Keratinocyte (primary cell): ENCODE data around the gene SYT15. TPM values are rescaled to one million over a fixed set of nuclear protein-coding genes. Genes with fewer than 3 reads are reported as not detected.

ENCODE experiments used
- DNase-seq: peaks from one replicate; pipeline ENCODE4 v3.0.0-alpha.2; 2011; ENCODE audit warnings: low read depth, missing footprints, low spot score
- FAIRE-seq: peaks from 2 replicates; lab custom pipeline; 2011; peaks lifted over from hg19 to GRCh38; lab: Jason Lieb, UNC
- H2AFZ ChIP-seq: 2 replicates; pipeline ENCODE4 v1.6.0; 2012; ENCODE audit warnings: low read length, control low read depth, inconsistent platforms; ENCODE audit not compliant: control insufficient read depth
- H3K27ac ChIP-seq: 2 replicates; pipeline ENCODE4 v1.5.1; 2011; ENCODE audit warnings: low read length; ENCODE audit not compliant: control insufficient read depth, insufficient read depth
- H3K27me3 ChIP-seq: 3 replicates; pipeline ENCODE4 v1.6.0; 2011; ENCODE audit warnings: low read length; ENCODE audit not compliant: control insufficient read depth, insufficient read depth; ENCODE audit errors: extremely low read depth
- H3K36me3 ChIP-seq, 2 experiments: 2 replicates in 1 of 2; 3 replicates in 1 of 2; pipeline ENCODE4 v1.5.1; 2011; ENCODE audit warnings: low read length in 2 of 2, mild to moderate bottlenecking in 1 of 2; ENCODE audit not compliant: control insufficient read depth in 2 of 2, insufficient read depth in 2 of 2; ENCODE audit errors: extremely low read depth in 1 of 2
- H3K4me1 ChIP-seq: 3 replicates; pipeline ENCODE4 v1.5.1; 2011; ENCODE audit warnings: low read length; ENCODE audit not compliant: control insufficient read depth, insufficient read depth; ENCODE audit errors: extremely low read depth
- H3K4me2 ChIP-seq: 3 replicates; pipeline ENCODE4 v1.6.0; 2011; ENCODE audit warnings: low read depth, low read length; ENCODE audit not compliant: control insufficient read depth, insufficient read depth; ENCODE audit errors: extremely low read depth
- H3K4me3 ChIP-seq, 3 experiments: fragments of 200-600 bp in 1 of 3; sonication (generic) in 1 of 3; 2 replicates in 2 of 3; 3 replicates in 1 of 3; pipeline ENCODE4 v1.5.1; 2011 to 2016; ENCODE audit warnings: low read length in 3 of 3, mild to moderate bottlenecking in 3 of 3, control low read depth in 2 of 3, inconsistent platforms in 1 of 3, low read depth in 1 of 3, mixed read lengths in 1 of 3, mixed run types in 1 of 3, moderate library complexity in 1 of 3; ENCODE audit not compliant: control insufficient read depth in 2 of 3, insufficient read depth in 2 of 3; ENCODE audit errors: extremely low read depth in 1 of 3
- H3K79me2 ChIP-seq: 2 replicates; pipeline ENCODE4 v1.6.0; 2012; ENCODE audit warnings: low read length; ENCODE audit not compliant: control insufficient read depth, insufficient read depth
- H3K9ac ChIP-seq: 3 replicates; pipeline ENCODE4 v1.6.0; 2011; ENCODE audit warnings: low read length; ENCODE audit not compliant: control insufficient read depth, insufficient read depth; ENCODE audit errors: extremely low read depth
- H3K9me1 ChIP-seq: 3 replicates; pipeline ENCODE4 v1.6.0; 2011; ENCODE audit warnings: low read length; ENCODE audit not compliant: control insufficient read depth, insufficient read depth; ENCODE audit errors: extremely low read depth
- H3K9me3 ChIP-seq: 2 replicates; pipeline ENCODE4 v1.5.1; 2012; ENCODE audit warnings: low read depth, low read length; ENCODE audit not compliant: control insufficient read depth
- H4K20me1 ChIP-seq: 3 replicates; pipeline ENCODE4 v1.6.0; 2011; ENCODE audit warnings: low read length; ENCODE audit not compliant: control insufficient read depth, insufficient read depth; ENCODE audit errors: extremely low read depth
- EZH2 ChIP-seq: IDR thresholded peaks from one replicate; pipeline ENCODE4 v1.6.1; 2012; ENCODE audit warnings: inconsistent platforms, mild to moderate bottlenecking, low read length, moderate library complexity
- dilution Hi-C: fragments of 300-500 bp; cut with MboI; formaldehyde crosslinking; loops from one replicate; pipeline ENCODE4 v1.7.0; 2020; ENCODE audit warnings: low sequenced_read_pairs; ENCODE audit not compliant: extremely low pct_ligation_motif_present
- polyA plus RNA-seq, 5 experiments: library from polyadenylated mRNA; depleted of rRNA in 3 of 5; stranded (reverse) in 3 of 5; stranded (forward) in 1 of 5; unstranded in 1 of 5; fragments of >200 nt; gene quantifications; 1 replicate in 1 of 5; 2 replicates in 3 of 5; 3 replicates in 1 of 5; pipeline versions ENCODE4 v1.2.1 to v1.2.3, GENCODE V29; 2011 to 2012; ENCODE audit warnings: missing spikeins in 2 of 5, low read depth in 1 of 5, low replicate concordance in 1 of 5
- TF ChIP-seq, protein P1 (sequence below), 3 experiments: IDR thresholded peaks in 1 of 3; conservative IDR thresholded peaks in 1 of 3; optimal IDR thresholded peaks in 1 of 3; 2 replicates in 2 of 3; 3 replicates in 1 of 3; pipeline versions ENCODE3 to v1.5.1; 2011; ENCODE audit warnings: low read length in 3 of 3, mild to moderate bottlenecking in 3 of 3, moderate library complexity in 2 of 3, control low read depth in 1 of 3, inconsistent platforms in 1 of 3; ENCODE audit not compliant: insufficient read depth in 2 of 3; ENCODE audit errors: extremely low read depth in 1 of 3

Gene SYT15
- polyA plus RNA-seq, 1 donor (not counting 4 experiments of a cell fraction or from before 2014, with no cell fraction given) = 0.16 TPM

DNA sequence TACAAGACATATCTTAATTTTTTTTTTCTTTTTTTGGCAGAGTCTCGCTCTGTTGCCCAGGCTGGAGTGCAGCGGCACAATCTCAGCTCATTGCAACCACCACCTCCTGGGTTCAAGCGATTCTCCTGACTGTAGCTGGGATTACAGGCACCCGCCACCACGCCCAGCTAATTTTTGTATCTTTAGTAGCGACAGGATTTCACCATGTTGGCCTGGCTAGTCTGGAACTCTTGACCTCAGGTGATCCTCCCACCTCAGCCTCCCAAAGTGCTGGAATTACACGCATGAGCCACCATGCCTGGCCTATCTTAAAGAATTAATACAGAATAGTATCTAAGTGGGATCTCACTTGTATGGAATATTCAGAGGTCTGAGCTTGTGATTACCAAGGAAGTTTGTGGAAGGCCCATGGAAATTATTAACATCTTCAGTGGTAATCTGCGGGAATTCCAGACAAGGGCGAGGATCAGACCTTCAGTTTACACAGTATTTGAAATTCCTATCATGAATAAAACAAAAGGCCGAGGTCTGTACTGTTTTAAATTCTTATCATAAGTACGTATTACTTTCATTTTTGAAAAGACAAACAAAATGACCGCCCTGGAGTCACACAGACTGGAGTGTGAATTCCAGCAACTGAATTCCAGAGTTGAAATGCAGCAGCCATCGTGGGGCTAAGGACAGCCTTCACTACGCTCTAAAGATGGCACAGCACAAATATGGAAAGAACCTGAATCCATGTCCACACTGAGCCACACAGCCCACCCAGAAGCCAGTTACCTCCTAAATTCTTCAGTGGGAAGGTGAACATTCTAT, 39.1 kb upstream of the SYT15 start:
- dilution Hi-C loops = no loop called here
- TF ChIP-seq, protein P1, sequence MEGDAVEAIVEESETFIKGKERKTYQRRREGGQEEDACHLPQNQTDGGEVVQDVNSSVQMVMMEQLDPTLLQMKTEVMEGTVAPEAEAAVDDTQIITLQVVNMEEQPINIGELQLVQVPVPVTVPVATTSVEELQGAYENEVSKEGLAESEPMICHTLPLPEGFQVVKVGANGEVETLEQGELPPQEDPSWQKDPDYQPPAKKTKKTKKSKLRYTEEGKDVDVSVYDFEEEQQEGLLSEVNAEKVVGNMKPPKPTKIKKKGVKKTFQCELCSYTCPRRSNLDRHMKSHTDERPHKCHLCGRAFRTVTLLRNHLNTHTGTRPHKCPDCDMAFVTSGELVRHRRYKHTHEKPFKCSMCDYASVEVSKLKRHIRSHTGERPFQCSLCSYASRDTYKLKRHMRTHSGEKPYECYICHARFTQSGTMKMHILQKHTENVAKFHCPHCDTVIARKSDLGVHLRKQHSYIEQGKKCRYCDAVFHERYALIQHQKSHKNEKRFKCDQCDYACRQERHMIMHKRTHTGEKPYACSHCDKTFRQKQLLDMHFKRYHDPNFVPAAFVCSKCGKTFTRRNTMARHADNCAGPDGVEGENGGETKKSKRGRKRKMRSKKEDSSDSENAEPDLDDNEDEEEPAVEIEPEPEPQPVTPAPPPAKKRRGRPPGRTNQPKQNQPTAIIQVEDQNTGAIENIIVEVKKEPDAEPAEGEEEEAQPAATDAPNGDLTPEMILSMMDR (optimal IDR thresholded peaks at IDR 0.05 in 1 of 3, IDR thresholded peaks at IDR 0.05 in 1 of 3, conservative IDR thresholded peaks at IDR 0.05 in 1 of 3; ENCODE audit: extremely low read depth in 1 of 3, insufficient read depth in 2 of 3, low read length in 3 of 3) = no peak
- TF ChIP-seq EZH2 = no peak
- Histone ChIP-seq H3K27me3 (peaks cover 59% of the 10 kb centered on the region), H2AFZ (no peak overlapping the region), H3K9me3 (no peaks in the 10 kb centered on the region), H3K9me1 (no peaks in the 10 kb centered on the region), H3K4me2 (no peak overlapping the region), H3K4me1 (no peaks in the 10 kb centered on the region), H4K20me1 (no peaks in the 10 kb centered on the region), H3K9ac (no peak overlapping the region), H3K4me3 (no peak overlapping the region), H3K36me3 (no peaks in the 10 kb centered on the region), H3K79me2 (no peaks in the 10 kb centered on the region), H3K27ac (no peak overlapping the region)
- no peak for DNase-seq
- no peak for FAIRE-seq

DNA sequence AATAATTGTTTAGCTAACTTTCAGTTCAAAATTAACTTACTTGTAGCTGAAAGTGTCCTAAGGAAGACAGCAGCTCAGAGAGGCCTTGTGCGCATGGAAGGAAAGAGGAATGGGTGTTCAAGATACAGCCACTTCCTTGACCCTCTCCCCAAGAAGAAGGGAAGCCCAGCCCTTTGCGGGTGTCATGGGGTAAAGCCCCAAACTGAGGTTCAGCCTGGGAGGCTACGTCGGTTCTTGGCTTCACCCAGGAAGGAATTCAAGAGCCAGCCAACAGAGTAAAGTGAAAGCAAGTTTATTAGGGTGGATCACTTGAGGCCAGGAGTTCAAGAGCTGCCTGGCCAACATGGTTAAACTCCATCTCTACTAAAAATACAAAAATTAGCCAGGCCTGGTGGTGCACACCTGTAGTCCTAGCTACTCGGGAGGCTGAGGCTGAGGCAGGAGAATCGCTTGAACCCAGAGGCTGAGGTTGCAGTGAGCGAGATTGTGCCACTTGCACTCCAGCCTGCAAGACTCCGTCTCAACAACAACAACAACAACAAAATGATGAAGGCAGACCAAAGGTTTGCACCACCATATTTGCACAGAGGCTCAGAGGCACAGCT, 38.4 kb upstream of the SYT15 start:
- Histone ChIP-seq H3K79me2 (no peaks in the 10 kb centered on the region), H3K4me2 (no peak overlapping the region), H2AFZ (no peak overlapping the region), H3K4me1 (no peaks in the 10 kb centered on the region), H3K27ac (no peak overlapping the region), H3K36me3 (no peaks in the 10 kb centered on the region), H4K20me1 (no peaks in the 10 kb centered on the region), H3K4me3 (no peak overlapping the region), H3K9me1 (no peaks in the 10 kb centered on the region), H3K9me3 (no peaks in the 10 kb centered on the region), H3K27me3 (peaks cover 55% of the 10 kb centered on the region), H3K9ac (no peak overlapping the region)
- DNase-seq (no peak), FAIRE-seq (no peak)
- dilution Hi-C loops = no loop called here
- TF ChIP-seq, protein P1 (optimal IDR thresholded peaks at IDR 0.05 in 1 of 3, IDR thresholded peaks at IDR 0.05 in 1 of 3, conservative IDR thresholded peaks at IDR 0.05 in 1 of 3; ENCODE audit: extremely low read depth in 1 of 3, insufficient read depth in 2 of 3, low read length in 3 of 3) = no peak
- no peak for TF ChIP-seq EZH2
